ENCODE results near the gene ZNF428. TPM values are rescaled to one million over a fixed set of nuclear protein-coding genes. Genes with fewer than 3 reads are reported as not detected.

Gene ZNF428
- total and polyA plus RNA-seq, 2 experiments from 2014 or later = 40.2 to 74.9 TPM

DNA sequence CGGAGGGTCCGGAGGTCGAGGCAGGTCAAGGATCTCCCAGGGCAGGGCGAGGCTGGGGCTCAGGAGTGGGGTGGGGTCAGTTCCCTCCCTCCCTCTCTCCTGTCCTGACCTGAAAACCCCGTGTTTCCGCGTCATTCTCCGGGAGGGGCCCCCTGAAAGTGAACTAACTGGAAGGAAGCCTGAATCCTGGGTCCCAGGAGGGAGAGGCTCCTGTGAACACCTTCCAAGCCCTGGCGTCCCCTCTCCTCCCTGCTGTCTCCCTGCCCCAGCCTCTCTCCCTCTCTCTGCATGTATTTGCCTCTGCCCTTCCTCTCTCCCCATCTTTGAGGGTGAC lies 21.0 kb upstream of the ZNF428 start:
- Histone ChIP-seq H3K4me1 (ENCODE audit: insufficient read depth) (peaks cover 14% of the 10 kb centered on the region), H3K9me2 (replicated peaks; ENCODE audit: insufficient read depth) (no peaks in the 10 kb centered on the region), H3K79me2 (no peaks in the 10 kb centered on the region), H3K27me3 (no peaks in the 10 kb centered on the region), H3K4me3 (no peak overlapping the region), H3K36me3 (replicated peaks; ENCODE audit: insufficient read depth, low read depth) (no peaks in the 10 kb centered on the region), H4K20me1 (ENCODE audit: insufficient read depth, poor library complexity, severe bottlenecking) (no peaks in the 10 kb centered on the region), H2AFZ (peak overlapping the region; percentile 88), H3K4me2 (peak overlapping the region; percentile 98), H3K27ac (no peak overlapping the region), H3K9me3 (ENCODE audit: low read depth) (no peaks in the 10 kb centered on the region)
- WGBS (ENCODE audit: low lambda C conversion rate, missing lambda C conversion rate) = 26% methylated on average over 7 of the region's 9 CpGs
- DNase-seq (ENCODE audit: low spot score) = no peak
- TF ChIP-seq, protein P1, sequence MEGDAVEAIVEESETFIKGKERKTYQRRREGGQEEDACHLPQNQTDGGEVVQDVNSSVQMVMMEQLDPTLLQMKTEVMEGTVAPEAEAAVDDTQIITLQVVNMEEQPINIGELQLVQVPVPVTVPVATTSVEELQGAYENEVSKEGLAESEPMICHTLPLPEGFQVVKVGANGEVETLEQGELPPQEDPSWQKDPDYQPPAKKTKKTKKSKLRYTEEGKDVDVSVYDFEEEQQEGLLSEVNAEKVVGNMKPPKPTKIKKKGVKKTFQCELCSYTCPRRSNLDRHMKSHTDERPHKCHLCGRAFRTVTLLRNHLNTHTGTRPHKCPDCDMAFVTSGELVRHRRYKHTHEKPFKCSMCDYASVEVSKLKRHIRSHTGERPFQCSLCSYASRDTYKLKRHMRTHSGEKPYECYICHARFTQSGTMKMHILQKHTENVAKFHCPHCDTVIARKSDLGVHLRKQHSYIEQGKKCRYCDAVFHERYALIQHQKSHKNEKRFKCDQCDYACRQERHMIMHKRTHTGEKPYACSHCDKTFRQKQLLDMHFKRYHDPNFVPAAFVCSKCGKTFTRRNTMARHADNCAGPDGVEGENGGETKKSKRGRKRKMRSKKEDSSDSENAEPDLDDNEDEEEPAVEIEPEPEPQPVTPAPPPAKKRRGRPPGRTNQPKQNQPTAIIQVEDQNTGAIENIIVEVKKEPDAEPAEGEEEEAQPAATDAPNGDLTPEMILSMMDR (IDR thresholded peaks at IDR 0.05; ENCODE audit: poor library complexity) = no peak
- TF ChIP-seq EZH2 (IDR thresholded peaks at IDR 0.05; ENCODE audit: borderline replicate concordance) = no peak
- no peak for TF ChIP-seq EZH2phosphoT487 (IDR thresholded peaks at IDR 0.05; ENCODE audit: low read depth, severe bottlenecking, unreplicated experiment)

DNA sequence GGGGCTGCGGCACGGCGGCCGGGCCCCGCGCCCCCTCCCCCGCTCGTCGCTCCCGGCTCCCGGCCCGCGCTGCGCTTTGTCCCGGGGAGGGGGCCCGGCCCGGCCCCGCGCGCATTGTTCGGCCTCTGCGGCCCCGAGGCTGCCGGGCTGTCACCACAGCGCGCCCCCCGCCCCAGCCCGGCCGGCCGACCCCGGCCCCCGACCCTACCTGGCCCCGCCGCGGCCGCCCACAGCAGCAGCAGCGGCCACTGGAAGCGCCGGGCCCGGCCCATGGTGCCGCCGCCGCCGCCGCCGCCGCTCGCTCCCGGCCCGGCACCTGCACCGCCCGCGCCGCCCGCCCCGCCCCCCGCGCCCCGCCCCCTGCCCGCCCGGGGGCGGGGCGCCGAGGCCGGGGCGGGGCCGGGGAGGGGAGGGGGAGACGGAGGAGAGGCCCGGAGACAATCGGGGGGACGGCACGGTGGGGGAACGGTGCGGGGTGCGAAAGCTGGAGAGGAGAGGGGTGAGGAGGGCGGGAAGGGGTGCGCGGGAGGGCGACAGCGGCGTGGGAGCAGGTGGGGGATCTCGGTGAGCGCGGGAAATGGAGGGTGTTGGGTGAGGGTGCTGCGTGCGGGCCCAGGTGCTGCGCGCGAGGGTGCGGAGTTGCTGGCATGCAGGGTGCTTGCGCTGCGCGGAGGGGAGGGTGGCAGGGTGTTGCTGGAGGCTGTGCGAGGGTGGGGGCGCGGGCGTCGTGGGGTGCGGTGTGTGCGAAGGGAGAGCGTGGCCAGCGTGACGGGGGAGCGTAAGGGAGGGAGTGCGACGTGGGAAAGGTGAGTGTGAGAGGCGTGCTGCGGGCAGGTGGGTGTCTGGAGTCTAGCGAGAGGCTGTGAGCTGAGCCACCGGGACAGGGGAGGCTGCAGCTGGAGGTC lies 20.3 kb upstream of the ZNF428 start, which contains the start of gene CADM4:
Gene CADM4 (minus strand): TSS at position 332 of the 905 bp plus-strand sequence. CDS start 60 bp downstream, at position 272.
- H3K9me3 ChIP-seq (ENCODE audit: low read depth) = no peaks in the 10 kb centered on the region
- H3K79me2 ChIP-seq = no peaks in the 10 kb centered on the region
- H3K4me1 ChIP-seq (ENCODE audit: insufficient read depth) = peaks cover 20% of the 10 kb centered on the region
- DNase-seq (ENCODE audit: low spot score) = peak; percentile 63
- no peaks in the 10 kb centered on the region for H3K27me3 ChIP-seq
- H3K36me3 ChIP-seq (replicated peaks; ENCODE audit: insufficient read depth, low read depth) = no peaks in the 10 kb centered on the region
- 3% methylated on average over 5 of the region's 110 CpGs for WGBS (ENCODE audit: low lambda C conversion rate, missing lambda C conversion rate)
- H2AFZ ChIP-seq = peak within 1 kb of the TSS; percentile 88
- peak within 1 kb of the TSS; percentile 98 for H3K4me2 ChIP-seq
- H3K27ac ChIP-seq = no peak within 1 kb of the TSS
- H3K9me2 ChIP-seq (replicated peaks; ENCODE audit: insufficient read depth) = no peaks in the 10 kb centered on the region
- TF ChIP-seq, protein P1 (IDR thresholded peaks at IDR 0.05; ENCODE audit: poor library complexity) = no peak
- TF ChIP-seq EZH2phosphoT487 (IDR thresholded peaks at IDR 0.05; ENCODE audit: low read depth, severe bottlenecking, unreplicated experiment) (no peak), EZH2 (IDR thresholded peaks at IDR 0.05; ENCODE audit: borderline replicate concordance) (no peak)
- H3K4me3 ChIP-seq = peak within 1 kb of the TSS; percentile 75
- H4K20me1 ChIP-seq (ENCODE audit: insufficient read depth, poor library complexity, severe bottlenecking) = no peaks in the 10 kb centered on the region

GRCh38 chr19:43638995-43639518 lies 19.6 kb upstream of the ZNF428 start:
- Histone ChIP-seq H3K4me2 (peak overlapping the region; percentile 85), H3K27ac (no peak overlapping the region), H3K27me3 (no peaks in the 10 kb centered on the region), H3K4me1 (ENCODE audit: insufficient read depth) (peaks cover 26% of the 10 kb centered on the region), H2AFZ (no peak overlapping the region), H3K9me2 (replicated peaks; ENCODE audit: insufficient read depth) (no peaks in the 10 kb centered on the region), H3K79me2 (no peaks in the 10 kb centered on the region), H3K4me3 (peak overlapping the region; percentile 26), H3K9me3 (ENCODE audit: low read depth) (no peaks in the 10 kb centered on the region), H4K20me1 (ENCODE audit: insufficient read depth, poor library complexity, severe bottlenecking) (no peaks in the 10 kb centered on the region), H3K36me3 (replicated peaks; ENCODE audit: insufficient read depth, low read depth) (no peaks in the 10 kb centered on the region)
- 11% methylated on average over 13 of the region's 18 CpGs for WGBS (ENCODE audit: low lambda C conversion rate, missing lambda C conversion rate)
- no peak for DNase-seq (ENCODE audit: low spot score)
- no peak for TF ChIP-seq EZH2phosphoT487 (IDR thresholded peaks at IDR 0.05; ENCODE audit: low read depth, severe bottlenecking, unreplicated experiment)
- no peak for TF ChIP-seq EZH2 (IDR thresholded peaks at IDR 0.05; ENCODE audit: borderline replicate concordance)
- TF ChIP-seq, protein P1 (IDR thresholded peaks at IDR 0.05; ENCODE audit: poor library complexity) = no peak
